Left kidney (tissue), 8 donors: ENCODE results near the gene DENND4C. TPM values are rescaled to one million over a fixed set of nuclear protein-coding genes. Genes with fewer than 3 reads are reported as not detected.
"Not testable (repeated sequence)": the region's sequence is repeated elsewhere in the genome, so short reads cannot be mapped to it uniquely, and the experiment has no call there.

Experiments used
- DNase-seq: peaks from one replicate; pipeline ENCODE4 v3.0.0-alpha.2; 2013
- long read RNA-seq, 8 donors: transcript quantifications; one replicate each; lab custom pipeline, GENCODE V29; 2026
- polyA plus RNA-seq: library from polyadenylated mRNA; unstranded; fragments of 120-200 nt; gene quantifications from one replicate; pipeline ENCODE4 v1.2.1, GENCODE V29; 2013; ENCODE audit not compliant: insufficient read length

Gene DENND4C
- polyA plus RNA-seq: 60.6 TPM
- long read RNA-seq, donor 1, partial matches to known transcripts: 8,407 of 8,673 reads
- long read RNA-seq, donor 1, other reads (novel, unspliced or antisense): 264 of 8,673 reads
- long read RNA-seq, donor 2, partial matches to known transcripts: 7,051 of 7,342 reads
- long read RNA-seq, donor 2, other reads (novel, unspliced or antisense): 289 of 7,342 reads
- long read RNA-seq, donor 3, partial matches to known transcripts: 6,592 of 6,777 reads
- long read RNA-seq, donor 3, other reads (novel, unspliced or antisense): 185 of 6,777 reads
- long read RNA-seq, donor 4, partial matches to known transcripts: 3,523 of 3,555 reads
- long read RNA-seq, donor 4, other reads (novel, unspliced or antisense): 32 of 3,555 reads
- long read RNA-seq, donor 5, partial matches to known transcripts: 13,194 of 13,614 reads
- long read RNA-seq, donor 5, other reads (novel, unspliced or antisense): 420 of 13,614 reads
- long read RNA-seq, donor 6, partial matches to known transcripts: 8,700 of 8,970 reads
- long read RNA-seq, donor 6, other reads (novel, unspliced or antisense): 270 of 8,970 reads
- long read RNA-seq, donor 7, partial matches to known transcripts: 13,073 of 13,435 reads
- long read RNA-seq, donor 7, other reads (novel, unspliced or antisense): 361 of 13,435 reads
- long read RNA-seq, donor 8, partial matches to known transcripts: 3,667 of 3,797 reads
- long read RNA-seq, donor 8, other reads (novel, unspliced or antisense): 130 of 3,797 reads

- peak; percentile 87 for DNase-seq
Measured at GRCh38 chr9:19230355-19231125, at the start of gene DENND4C. Gene DENND4C (plus strand): TSS chr9:19230693. CDS start chr9:19276175, 45,482 bp downstream.

DNA sequence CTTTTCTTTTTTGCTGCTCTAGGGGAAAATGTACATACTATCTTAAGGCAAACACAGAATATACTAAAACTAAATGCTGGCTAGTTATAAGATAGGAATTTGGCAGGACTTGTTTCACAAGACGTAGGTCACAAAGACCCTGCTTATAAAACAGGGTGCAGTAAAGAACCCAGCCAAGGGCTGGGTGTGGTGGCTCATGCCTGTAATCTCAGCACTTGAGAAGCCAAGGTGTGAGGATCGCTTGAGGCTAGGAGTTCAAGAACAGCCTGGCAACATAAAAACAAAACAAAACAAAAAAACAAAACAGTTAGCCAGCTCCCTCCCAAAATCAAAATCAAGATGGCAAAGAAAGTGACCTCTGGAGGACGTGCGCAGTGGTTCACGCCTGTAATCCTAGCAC lies 49.5 kb upstream of the DENND4C start:
- no peak for DNase-seq

GRCh38 chr9:19181561-19181960 lies 48.9 kb upstream of the DENND4C start:
- no peak for DNase-seq

DNA sequence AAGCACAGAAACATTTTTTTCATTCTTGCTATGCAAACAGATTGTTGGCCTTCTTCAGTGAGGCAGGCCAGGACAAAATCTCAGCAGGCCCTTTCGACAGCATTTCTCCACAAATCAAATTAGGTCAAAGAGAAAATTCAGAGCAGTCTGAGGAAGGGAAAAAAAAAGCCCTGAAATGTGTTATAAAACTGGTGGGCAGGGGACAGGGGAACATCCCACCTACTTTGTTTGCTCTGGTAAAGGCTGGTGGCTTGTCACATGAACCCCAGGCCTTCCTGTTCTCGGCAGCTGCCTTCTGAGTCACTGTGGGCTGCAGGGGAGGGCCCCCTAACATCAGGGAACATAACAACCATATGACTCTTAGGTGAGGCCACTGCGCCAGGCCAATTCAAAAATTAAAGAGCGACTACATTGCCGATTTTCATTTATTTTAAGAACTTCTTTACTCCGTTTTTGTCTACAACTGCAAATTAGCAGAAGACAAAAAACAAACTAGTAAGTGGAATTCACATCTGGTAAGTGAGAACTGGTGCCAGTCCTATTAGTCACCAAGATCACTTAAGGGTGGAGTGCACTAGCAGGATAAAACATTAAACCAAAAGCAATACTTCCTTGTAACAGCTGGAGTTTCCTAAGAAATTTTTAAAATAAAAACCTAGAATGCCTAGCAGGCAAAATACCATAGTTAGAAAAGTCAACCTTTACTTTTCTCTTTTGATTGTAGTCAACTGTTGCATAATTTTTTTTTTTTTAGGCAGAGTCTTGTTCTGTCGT lies 46.2 kb upstream of the DENND4C start:
- no peak for DNase-seq

DNA sequence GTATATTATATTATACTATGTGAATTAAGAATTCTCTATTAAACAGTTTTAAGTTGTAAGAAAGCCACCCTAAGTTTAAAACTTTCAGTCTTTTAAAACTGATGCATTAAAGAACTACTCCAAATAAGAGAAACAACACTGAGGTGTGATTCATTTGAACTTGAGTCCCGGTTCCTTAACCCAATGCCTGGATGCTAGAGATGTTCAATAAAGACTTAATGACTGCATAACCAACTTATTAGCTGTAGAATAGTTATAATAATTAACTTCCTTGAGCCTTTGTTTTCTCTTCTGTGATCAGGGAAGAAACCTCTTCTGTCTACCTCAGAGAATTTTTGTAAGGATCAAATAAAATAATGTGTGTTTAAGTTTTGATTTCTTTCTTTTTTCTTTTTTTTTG lies 45.3 kb upstream of the DENND4C start:
- DNase-seq: no peak

DNA sequence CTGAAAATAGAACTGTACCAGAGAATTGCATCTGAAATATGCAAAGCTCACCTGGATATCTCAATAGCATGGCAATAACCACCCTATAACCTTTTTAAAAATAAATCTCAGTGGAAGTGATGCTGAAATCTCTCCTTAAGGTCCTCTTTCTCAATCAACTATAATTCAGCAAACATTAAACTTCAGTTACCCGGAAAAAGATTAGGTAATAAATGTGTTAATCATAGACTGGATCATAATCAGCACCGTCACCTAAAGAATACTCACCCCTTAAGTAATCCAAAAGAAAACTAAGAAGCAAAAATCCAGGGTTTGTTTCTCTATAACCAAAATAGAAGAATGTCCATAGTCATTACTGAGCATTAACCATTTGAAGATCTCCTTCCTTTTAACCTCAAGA lies 44.3 kb upstream of the DENND4C start:
- no peak for DNase-seq

GRCh38 chr9:19188771-19189170 lies 41.7 kb upstream of the DENND4C start:
- DNase-seq: no peak

DNA sequence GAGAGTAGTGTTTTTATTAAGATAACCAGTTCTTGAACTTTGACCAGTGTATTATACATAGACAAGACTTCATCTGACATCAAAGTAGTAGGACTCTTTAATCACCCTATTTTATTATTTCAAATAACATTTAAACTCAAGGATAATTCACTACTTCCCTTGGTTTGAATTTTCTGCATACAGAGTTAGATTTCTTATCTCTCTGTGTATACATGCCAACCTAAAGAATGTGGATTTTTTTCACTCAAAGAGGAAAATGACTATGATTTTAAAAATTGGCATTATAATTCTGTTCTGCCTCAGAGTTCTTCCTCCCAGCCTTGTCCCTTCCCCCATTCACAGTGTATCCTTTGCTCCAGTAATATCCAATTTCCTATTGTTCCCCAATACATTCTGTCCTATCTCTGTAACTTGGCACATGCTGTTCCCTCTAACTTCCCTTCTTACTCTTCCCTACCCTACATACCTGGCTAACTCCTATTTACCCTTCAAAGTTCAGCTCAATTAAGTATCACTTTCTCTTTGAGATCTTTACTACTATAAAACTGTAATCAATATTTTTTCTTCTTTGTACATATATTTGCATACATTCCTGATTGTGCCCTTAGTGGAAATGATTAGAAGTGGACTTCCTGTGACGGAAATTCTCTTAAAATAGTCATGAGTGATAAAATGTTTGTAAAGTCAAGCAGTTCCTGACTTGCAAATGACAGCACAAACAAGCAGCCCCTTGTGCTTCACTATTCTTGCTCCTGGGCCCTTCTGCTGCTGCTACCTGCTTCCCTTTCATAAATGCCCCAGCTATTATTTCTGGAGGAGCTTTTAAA lies 38.1 kb upstream of the DENND4C start:
- DNase-seq: no peak

- DNase-seq: no peak
Measured at GRCh38 chr9:19193029-19193324, 37.5 kb upstream of the DENND4C start.

DNA sequence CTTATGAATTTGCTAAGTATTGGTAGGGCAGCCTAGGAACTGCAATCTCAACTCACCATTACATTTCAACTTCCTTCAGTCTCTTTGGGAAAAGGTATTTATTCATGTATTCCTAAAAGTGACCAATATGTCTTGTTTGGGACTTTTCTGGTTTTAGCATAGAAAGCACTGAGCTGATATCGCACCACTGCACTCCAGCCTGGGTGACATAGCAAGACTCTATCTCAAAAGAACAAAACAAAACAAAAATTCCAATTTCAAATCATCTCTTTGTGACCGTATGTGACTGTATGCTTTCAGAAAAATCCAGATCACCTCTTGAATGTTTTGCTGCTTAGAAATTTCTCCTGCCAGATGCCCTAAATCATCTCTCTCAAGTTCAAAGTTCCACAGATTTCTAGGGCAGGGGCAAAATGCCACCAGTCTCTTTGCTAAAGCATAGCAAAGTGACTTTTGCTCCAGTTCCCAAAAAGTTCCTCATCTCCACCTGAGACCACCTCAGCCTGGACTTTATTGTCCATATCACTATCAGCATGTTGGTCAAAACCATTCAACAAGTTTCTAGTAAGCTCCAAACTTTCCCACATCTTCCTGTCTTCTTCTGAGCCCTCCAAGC lies 37.0 kb upstream of the DENND4C start:
- DNase-seq: not testable (repeated sequence)

- no peak for DNase-seq
Measured at GRCh38 chr9:19198406-19198805, 32.1 kb upstream of the DENND4C start.

GRCh38 chr9:19199012-19199411 lies 31.5 kb upstream of the DENND4C start:
- no peak for DNase-seq

DNA sequence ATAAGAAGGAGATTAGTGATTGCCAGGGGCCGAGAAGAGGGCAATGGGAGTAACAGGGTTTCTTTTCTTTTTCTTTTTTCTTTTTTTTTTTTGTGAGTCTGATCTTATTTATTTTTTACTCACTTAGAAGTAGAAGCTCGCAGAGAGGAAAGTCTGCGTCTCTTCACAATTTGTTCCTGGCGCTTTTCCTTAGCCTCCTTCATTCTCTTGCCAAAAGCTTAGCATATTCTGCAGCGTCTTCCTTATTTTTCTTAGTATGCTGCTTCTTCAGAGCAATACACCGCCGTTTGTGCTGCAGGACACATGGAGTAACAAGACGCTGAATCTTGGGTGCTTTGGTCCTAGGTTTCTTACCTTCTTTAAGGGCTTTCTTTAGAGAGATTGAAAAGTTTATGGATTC lies 30.3 kb upstream of the DENND4C start:
- no peak for DNase-seq

DNA sequence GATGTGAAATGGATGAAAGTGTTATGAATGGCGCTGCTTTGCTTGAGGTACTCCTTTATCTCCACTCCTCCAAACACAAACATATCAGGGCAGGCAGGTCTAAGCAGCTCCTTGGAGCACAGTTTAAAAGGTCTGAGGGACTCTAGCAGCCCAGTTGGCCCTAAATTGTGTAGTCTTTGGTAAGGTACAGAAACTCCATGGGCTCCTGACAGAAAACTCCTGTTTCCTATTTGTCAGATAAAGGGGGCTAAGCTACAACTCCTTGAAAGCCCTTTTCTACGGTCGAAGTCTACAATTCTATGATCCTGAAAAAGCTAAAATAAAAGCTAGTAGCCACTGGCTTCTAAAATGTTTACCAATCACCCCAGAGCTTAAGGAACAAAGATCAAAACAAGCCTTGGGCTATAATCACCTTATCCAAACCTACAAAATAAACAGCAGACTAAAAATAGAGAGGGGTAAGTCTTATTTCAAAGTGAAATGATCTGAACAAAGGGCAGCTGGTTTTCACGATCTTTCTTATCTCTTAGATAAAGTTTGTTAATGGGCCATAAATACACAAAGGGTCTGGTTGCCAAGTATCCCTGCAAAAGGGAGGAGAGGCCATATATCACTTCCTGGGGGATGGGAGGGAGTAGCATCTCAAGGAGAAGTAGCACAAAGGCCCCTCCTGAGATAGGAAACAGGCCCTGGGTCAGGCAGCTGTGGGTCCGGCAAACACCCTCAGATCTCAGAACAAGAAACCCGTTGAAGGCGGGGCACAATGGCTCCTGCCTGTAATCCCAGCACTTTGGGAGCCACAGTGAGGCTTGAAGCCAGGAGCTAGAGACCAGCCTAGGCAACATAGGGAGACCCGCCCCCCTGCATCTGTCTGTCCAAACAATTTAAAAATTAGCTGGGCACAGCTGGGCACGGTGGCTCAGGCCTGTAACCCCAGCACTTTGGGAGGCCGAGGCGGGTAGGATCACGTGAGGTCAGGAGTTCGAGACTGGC lies 28.3 kb upstream of the DENND4C start:
- peak; percentile 46 for DNase-seq

DNA sequence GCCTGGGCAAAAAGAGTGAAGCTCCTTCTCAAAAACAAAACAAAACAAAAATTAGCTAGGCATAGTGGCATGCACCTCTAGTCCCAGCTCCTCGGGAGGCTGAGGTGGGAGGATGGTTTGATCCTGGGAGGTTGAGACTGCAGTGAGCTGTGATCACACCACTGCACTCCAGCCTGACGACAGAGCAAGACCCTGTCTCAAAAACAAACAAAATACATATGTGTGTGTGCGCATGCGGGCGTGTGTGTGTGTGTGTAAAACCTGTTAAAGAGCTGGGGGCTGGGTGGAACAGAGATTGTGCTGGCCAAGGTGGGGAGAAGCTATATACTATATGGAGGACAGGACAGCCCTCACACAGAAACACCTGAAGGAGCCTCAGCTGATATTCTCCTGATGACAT lies 27.4 kb upstream of the DENND4C start:
- DNase-seq: no peak

DNA sequence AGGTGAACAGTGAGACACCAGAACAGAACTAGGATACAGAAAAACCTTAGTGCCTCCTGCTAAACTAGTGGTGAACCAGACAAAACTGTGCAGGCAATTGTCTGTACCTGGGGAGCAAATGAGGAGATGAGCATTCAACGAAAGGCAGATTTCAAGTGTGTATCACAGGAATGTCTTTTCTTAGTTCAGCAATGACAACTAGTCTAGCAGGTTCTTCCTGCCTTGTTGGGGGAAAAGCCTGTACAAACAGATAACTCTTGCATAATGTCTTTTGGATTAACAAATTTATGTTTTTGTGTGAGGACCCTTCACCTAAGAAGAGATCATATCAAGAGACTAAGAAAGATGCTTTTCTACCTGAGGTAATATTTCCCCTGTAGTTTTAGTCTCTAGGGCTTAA lies 21.8 kb upstream of the DENND4C start:
- DNase-seq: no peak

- DNase-seq: no peak
Measured at GRCh38 chr9:19209188-19209587, 21.3 kb upstream of the DENND4C start.

GRCh38 chr9:19213823-19214222 lies 16.7 kb upstream of the DENND4C start:
- no peak for DNase-seq

DNA sequence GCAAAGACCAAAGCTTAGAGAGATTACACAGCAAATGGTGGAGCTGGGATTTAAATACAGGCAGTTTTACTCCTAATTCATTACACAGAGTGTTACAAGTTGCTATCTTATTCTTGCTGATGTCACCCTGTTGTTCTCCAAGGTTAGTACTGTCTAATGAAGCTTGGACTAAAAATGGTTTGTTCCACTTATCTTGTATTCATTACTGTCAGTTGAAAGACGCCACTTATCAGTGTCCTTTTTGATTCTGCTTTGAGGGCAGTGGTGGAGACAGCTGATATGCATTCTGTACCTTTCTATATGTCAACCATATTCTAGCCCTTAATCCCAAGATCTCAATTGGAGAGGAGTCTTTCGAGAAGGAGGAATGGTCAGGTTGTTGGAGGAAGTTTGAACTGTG lies 14.0 kb upstream of the DENND4C start:
- no peak for DNase-seq
